ENCODE measurements around the gene DNM1.

- no peak for TF ChIP-seq CTCF (conservative IDR thresholded peaks at IDR 0.05; ENCODE audit: low read length)
- no peak for TF ChIP-seq EZH2phosphoT487 (IDR thresholded peaks at IDR 0.05; ENCODE audit: borderline replicate concordance, low read depth, low read length)
Observed at GRCh38 chr9:128201441-128202369, 1.5 kb upstream of the DNM1 start.
